H9 (cell line): ENCODE data around the gene NCS1. TPM values are rescaled to one million over a fixed set of nuclear protein-coding genes. Genes with fewer than 3 reads are reported as not detected.

Source experiments
- DNase-seq: peaks from one replicate; pipeline ENCODE4 v3.0.0-alpha.2; 2017
- H2AFZ ChIP-seq: one replicate; pipeline ENCODE4 v1.6.1; 2013; ENCODE audit warnings: mild to moderate bottlenecking, low read length, control low read depth, moderate library complexity
- H2AK5ac ChIP-seq: 2 replicates; pipeline ENCODE4 v1.6.1; 2013; ENCODE audit warnings: low read length, control low read depth, mixed read lengths; ENCODE audit not compliant: insufficient read length
- H2BK120ac ChIP-seq: one replicate; pipeline ENCODE4 v1.6.1; 2013; ENCODE audit warnings: low read depth, mild to moderate bottlenecking, low read length, control low read depth, inconsistent platforms; ENCODE audit not compliant: poor library complexity, severe bottlenecking
- H2BK12ac ChIP-seq: 2 replicates; pipeline ENCODE4 v1.6.1; 2013; ENCODE audit warnings: low read length, control low read depth, mixed read lengths, low read depth; ENCODE audit not compliant: insufficient read length
- H2BK15ac ChIP-seq: 2 replicates; pipeline ENCODE4 v1.6.1; 2013; ENCODE audit warnings: low read depth, low read length, control low read depth
- H2BK20ac ChIP-seq: one replicate; pipeline ENCODE4 v1.6.1; 2013; ENCODE audit warnings: low read depth, mild to moderate bottlenecking, low read length, control low read depth, inconsistent platforms; ENCODE audit not compliant: poor library complexity, severe bottlenecking
- H2BK5ac ChIP-seq: 2 replicates; pipeline ENCODE4 v1.6.1; 2013; ENCODE audit warnings: low read length, control low read depth, mixed read lengths; ENCODE audit not compliant: insufficient read length
- H3K14ac ChIP-seq: 2 replicates; pipeline ENCODE4 v1.6.1; 2013; ENCODE audit warnings: low read length, control low read depth; ENCODE audit not compliant: insufficient read depth
- H3K18ac ChIP-seq: 2 replicates; pipeline ENCODE4 v1.6.1; 2013; ENCODE audit warnings: low read depth, mild to moderate bottlenecking, mixed read lengths, low read length, control low read depth; ENCODE audit not compliant: insufficient read length
- H3K23ac ChIP-seq: 2 replicates; pipeline ENCODE4 v1.6.1; 2013; ENCODE audit warnings: low read length, control low read depth, mixed read lengths, low read depth; ENCODE audit not compliant: insufficient read length
- H3K23me2 ChIP-seq: 2 replicates; pipeline ENCODE4 v1.6.1; 2013; ENCODE audit warnings: low read depth, mild to moderate bottlenecking, mixed read lengths, low read length, control low read depth; ENCODE audit not compliant: insufficient read length, poor library complexity, severe bottlenecking
- H3K27ac ChIP-seq: 2 replicates; pipeline ENCODE4 v1.5.1; 2013; ENCODE audit warnings: low read length, control low read depth, mixed read lengths, low read depth; ENCODE audit not compliant: insufficient read length
- H3K27me3 ChIP-seq: 2 replicates; pipeline ENCODE4 v1.6.1; 2013; ENCODE audit warnings: low read length, control low read depth, inconsistent platforms; ENCODE audit not compliant: insufficient read depth
- H3K4ac ChIP-seq: 2 replicates; pipeline ENCODE4 v1.6.1; 2013; ENCODE audit warnings: low read depth, mild to moderate bottlenecking, control low read depth, inconsistent platforms, low read length, moderate library complexity
- H3K4me1 ChIP-seq: 2 replicates; pipeline ENCODE4 v1.6.1; 2013; ENCODE audit warnings: low read length, control low read depth, inconsistent platforms; ENCODE audit not compliant: insufficient read depth
- H3K4me2 ChIP-seq: 2 replicates; pipeline ENCODE4 v1.6.1; 2013; ENCODE audit warnings: low read length, control low read depth, mixed read lengths; ENCODE audit not compliant: insufficient read length, insufficient read depth
- H3K56ac ChIP-seq: 2 replicates; pipeline ENCODE4 v1.6.1; 2013; ENCODE audit warnings: low read depth, mild to moderate bottlenecking, mixed read lengths, low read length, control low read depth; ENCODE audit not compliant: insufficient read length
- H3K79me1 ChIP-seq: 2 replicates; pipeline ENCODE4 v1.6.1; 2013; ENCODE audit warnings: low read depth, mild to moderate bottlenecking, moderate library complexity, low read length, control low read depth, inconsistent platforms; ENCODE audit not compliant: insufficient read depth, poor library complexity, severe bottlenecking
- H3K79me2 ChIP-seq: 2 replicates; pipeline ENCODE4 v1.6.1; 2013; ENCODE audit warnings: low read length, control low read depth, inconsistent platforms; ENCODE audit not compliant: insufficient read depth
- H3K9ac ChIP-seq: 2 replicates; pipeline ENCODE4 v1.6.1; 2013; ENCODE audit warnings: low read length, control low read depth, mixed read lengths; ENCODE audit not compliant: insufficient read length; ENCODE audit errors: extremely low read depth
- H3K9me3 ChIP-seq: one replicate; pipeline ENCODE4 v1.6.1; 2013; ENCODE audit warnings: low read depth, low read length, inconsistent platforms; ENCODE audit not compliant: control insufficient read depth
- H3T11ph ChIP-seq: one replicate; pipeline ENCODE4 v1.6.1; 2013; ENCODE audit warnings: mild to moderate bottlenecking, low read length, control low read depth, inconsistent platforms
- H4K20me1 ChIP-seq: one replicate; pipeline ENCODE4 v1.6.1; 2013; ENCODE audit not compliant: control insufficient read depth, insufficient read length, insufficient read depth
- H4K5ac ChIP-seq: 2 replicates; pipeline ENCODE4 v1.6.1; 2013; ENCODE audit warnings: low read depth, mild to moderate bottlenecking, mixed read lengths, low read length, control low read depth; ENCODE audit not compliant: insufficient read length
- H4K8ac ChIP-seq: replicated peaks from 2 replicates; pipeline ENCODE4 v1.6.1; 2013; ENCODE audit warnings: low read length, control low read depth, mixed read lengths, low read depth; ENCODE audit not compliant: insufficient read length
- H4K91ac ChIP-seq: 2 replicates; pipeline ENCODE4 v1.6.1; 2013; ENCODE audit warnings: low read depth, mild to moderate bottlenecking, moderate library complexity, mixed read lengths, low read length, control low read depth; ENCODE audit not compliant: insufficient read length
- H3K27ac Mint-ChIP-seq, 3 experiments: 2 replicates in 2 of 3; 3 replicates in 1 of 3; pipeline ENCODE4 v1.8.0; 2020 to 2021; ENCODE audit warnings: mixed read lengths in 3 of 3, mild to moderate bottlenecking in 1 of 3, moderate library complexity in 1 of 3
- H3K27me3 Mint-ChIP-seq: 2 replicates; pipeline ENCODE4 v1.8.0; 2021; ENCODE audit warnings: low read depth, mild to moderate bottlenecking, moderate library complexity, mixed read lengths
- H3K36me3 Mint-ChIP-seq, 3 experiments: 2 replicates in 2 of 3; 3 replicates in 1 of 3; pipeline ENCODE4 v1.8.0; 2020 to 2021; ENCODE audit warnings: low read depth in 3 of 3, mixed read lengths in 3 of 3; ENCODE audit not compliant: insufficient read depth in 1 of 3
- H3K4me1 Mint-ChIP-seq, 2 experiments: 2 replicates each; pipeline ENCODE4 v1.8.0; 2020; ENCODE audit warnings: mixed read lengths in 2 of 2
- H3K4me3 Mint-ChIP-seq, 2 experiments: 2 replicates in 1 of 2; 3 replicates in 1 of 2; pipeline ENCODE4 v1.8.0; 2020 to 2021; ENCODE audit warnings: mild to moderate bottlenecking in 2 of 2, mixed read lengths in 2 of 2, moderate library complexity in 1 of 2
- H3K9me3 Mint-ChIP-seq, 2 experiments: 2 replicates in 1 of 2; 3 replicates in 1 of 2; pipeline ENCODE4 v1.8.0; 2020; ENCODE audit warnings: mild to moderate bottlenecking in 2 of 2, mixed read lengths in 2 of 2, moderate library complexity in 1 of 2
- CTCF ChIP-seq: fragments of 200-600 bp; sonication (generic); conservative IDR thresholded peaks from 3 replicates; pipeline ENCODE4 v1.8.0; 2021; ENCODE audit warnings: antibody characterized with exemption, mild to moderate bottlenecking
- WGBS: extraction: QIAGEN DNeasy Blood & Tissue Kit; methylation state at CpG from one replicate; pipeline ENCODE4 v1.1.7; 2013; ENCODE audit warnings: missing lambda C conversion rate, low lambda C conversion rate, mixed read lengths; ENCODE audit not compliant: insufficient read length; ENCODE audit errors: extremely low coverage; 5-methylcytosine and 5-hydroxymethylcytosine counted together
- total RNA-seq: library from RNA; stranded (reverse); gene quantifications from 2 replicates; pipeline ENCODE4 v1.2.1, GENCODE V29; 2021

Gene NCS1
- total RNA-seq, 1 experiment from 2014 or later, result 38.1 TPM

- no peaks in the 10 kb centered on the region for H3K23me2 ChIP-seq
- H2BK5ac ChIP-seq, result no peak overlapping the region
- H2BK15ac ChIP-seq, result no peak overlapping the region
- DNase-seq, result no peak
- H2BK120ac ChIP-seq, result no peak overlapping the region
- H3T11ph ChIP-seq, result no peak overlapping the region
- TF ChIP-seq CTCF, result no peak
- no peak overlapping the region for H2BK12ac ChIP-seq
- H3K4me2 ChIP-seq, result no peak overlapping the region
- no CpG with 5 or more reads among the region's 26 CpGs for WGBS
- peak overlapping the region; percentile 31; the same call in 1 of the 2 replicates for H3K14ac ChIP-seq
- no peak overlapping the region for H3K18ac ChIP-seq
- Mint-ChIP-seq H3K4me3 (no peak overlapping the region), H3K27me3 (no peaks in the 10 kb centered on the region), H3K4me1 (peaks cover 35 to 49% of the 10 kb centered on the region in 2 experiments), H3K9me3 (no peaks in the 10 kb centered on the region), H3K36me3 (no peaks in the 10 kb centered on the region), H3K27ac (peak overlapping the region; percentile 70 to 77 (median 77); a peak in 6 of 7 replicates)
- peaks cover 8% of the 10 kb centered on the region for H3K79me1 ChIP-seq
- H4K20me1 ChIP-seq, result no peaks in the 10 kb centered on the region
- no peak overlapping the region for H4K8ac ChIP-seq
- no peak overlapping the region for H4K91ac ChIP-seq
- H3K4ac ChIP-seq, result no peak overlapping the region
- H3K56ac ChIP-seq, result no peak overlapping the region
- H3K4me1 ChIP-seq, result 0 out of 2 replicates have a peak, but pooled peaks cover 3% of the 10 kb centered on the region
- H4K5ac ChIP-seq, result no peak overlapping the region
- H3K79me2 ChIP-seq, result peaks cover 2% of the 10 kb centered on the region; the same call in 1 of the 2 replicates
- no peaks in the 10 kb centered on the region for H3K9me3 ChIP-seq
- H3K9ac ChIP-seq, result no peak overlapping the region
- no peak overlapping the region for H2BK20ac ChIP-seq
- H3K27ac ChIP-seq, result no peak overlapping the region
- no peak overlapping the region for H3K23ac ChIP-seq
- no peaks in the 10 kb centered on the region for H3K27me3 ChIP-seq
- no peak overlapping the region for H2AK5ac ChIP-seq
- H2AFZ ChIP-seq, result no peak overlapping the region
These were observed 19.0 kb downstream of the NCS1 start for GRCh38 chr9:130191068-130191748.
